Fibroblast of villous mesenchyme (primary cell): ENCODE data around the gene UBQLN4. TPM values are rescaled to one million over a fixed set of nuclear protein-coding genes. Genes with fewer than 3 reads are reported as not detected.
A peak's percentile ranks its signal among the peaks of the same experiment; 100 is the strongest.

Source experiments
- DNase-seq: peaks from one replicate; pipeline ENCODE4 v3.0.0-alpha.2; 2010; ENCODE audit warnings: low read depth
- H3K4me3 ChIP-seq: 2 replicates; pipeline ENCODE4 v1.5.1; 2011; ENCODE audit warnings: low read depth, mild to moderate bottlenecking, low read length
- CTCF ChIP-seq: IDR thresholded peaks from 2 replicates; pipeline ENCODE4 v1.5.1; 2012; ENCODE audit warnings: low read depth, mild to moderate bottlenecking, low read length; ENCODE audit not compliant: insufficient read depth
- total RNA-seq: library from RNA; depleted of rRNA; stranded (reverse); fragments of >200 nt; gene quantifications from 2 replicates; pipeline ENCODE4 v1.2.3, GENCODE V29; 2012

Gene UBQLN4
- total RNA-seq: 13.5 and 20.3 TPM in 2 replicates

- DNase-seq: peak; percentile 89
- TF ChIP-seq CTCF: peak; percentile 47
- peak within 1 kb of the TSS; percentile 96 for H3K4me3 ChIP-seq
Observed at GRCh38 chr1:156053768-156054499, at the start of gene UBQLN4. Gene UBQLN4 (minus strand): TSS chr1:156053798. CDS start chr1:156053701, 97 bp downstream.

GRCh38 chr1:156102633-156103511 is 49.3 kb upstream of the UBQLN4 start:
- TF ChIP-seq CTCF: no peak
- DNase-seq: peak; percentile 50

GRCh38 chr1:156101880-156102279 is 48.3 kb upstream of the UBQLN4 start:
- DNase-seq: no peak
- TF ChIP-seq CTCF: no peak
- H3K4me3 ChIP-seq: no peak overlapping the region

More at GRCh38 chr1:156102633-156103511, 49.3 kb upstream of the UBQLN4 start:
- H3K4me3 ChIP-seq: no peak overlapping the region

GRCh38 chr1:156100205-156100995 is 46.8 kb upstream of the UBQLN4 start:
- no peak for DNase-seq
- TF ChIP-seq CTCF: no peak
- no peak overlapping the region for H3K4me3 ChIP-seq

GRCh38 chr1:156099282-156099681 is 45.7 kb upstream of the UBQLN4 start:
- DNase-seq: no peak
- TF ChIP-seq CTCF: no peak
- no peak overlapping the region for H3K4me3 ChIP-seq

DNA sequence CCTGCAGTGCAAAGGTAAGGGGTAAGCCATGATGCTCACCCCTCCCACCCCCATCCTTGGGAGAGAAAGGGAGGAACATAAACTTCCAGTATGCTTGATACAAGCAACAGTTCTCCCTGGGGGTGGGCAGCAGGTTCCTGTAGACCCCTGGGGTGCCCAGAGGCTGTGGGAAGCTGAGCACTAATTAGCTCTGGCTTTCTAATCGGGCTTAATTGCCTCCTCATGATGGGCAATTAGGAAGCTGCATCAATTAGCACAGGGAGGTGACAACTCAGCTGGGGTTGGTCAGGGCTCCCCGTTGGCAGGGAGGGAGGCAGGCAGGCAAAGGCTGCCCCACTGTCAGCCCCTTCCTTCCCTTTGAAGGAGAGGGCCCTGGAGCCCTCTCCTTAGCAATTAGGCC is 45.2 kb upstream of the UBQLN4 start:
- H3K4me3 ChIP-seq: no peak overlapping the region
- no peak for TF ChIP-seq CTCF
- DNase-seq: no peak
